HS-27A (cell line): ENCODE measurements around the gene HOXB3.

ENCODE experiments used
- DNase-seq: peaks from one replicate; pipeline ENCODE4 v3.0.0-alpha.2; 2012; ENCODE audit warnings: low read depth, missing footprints

HOXB3 gene

DNA sequence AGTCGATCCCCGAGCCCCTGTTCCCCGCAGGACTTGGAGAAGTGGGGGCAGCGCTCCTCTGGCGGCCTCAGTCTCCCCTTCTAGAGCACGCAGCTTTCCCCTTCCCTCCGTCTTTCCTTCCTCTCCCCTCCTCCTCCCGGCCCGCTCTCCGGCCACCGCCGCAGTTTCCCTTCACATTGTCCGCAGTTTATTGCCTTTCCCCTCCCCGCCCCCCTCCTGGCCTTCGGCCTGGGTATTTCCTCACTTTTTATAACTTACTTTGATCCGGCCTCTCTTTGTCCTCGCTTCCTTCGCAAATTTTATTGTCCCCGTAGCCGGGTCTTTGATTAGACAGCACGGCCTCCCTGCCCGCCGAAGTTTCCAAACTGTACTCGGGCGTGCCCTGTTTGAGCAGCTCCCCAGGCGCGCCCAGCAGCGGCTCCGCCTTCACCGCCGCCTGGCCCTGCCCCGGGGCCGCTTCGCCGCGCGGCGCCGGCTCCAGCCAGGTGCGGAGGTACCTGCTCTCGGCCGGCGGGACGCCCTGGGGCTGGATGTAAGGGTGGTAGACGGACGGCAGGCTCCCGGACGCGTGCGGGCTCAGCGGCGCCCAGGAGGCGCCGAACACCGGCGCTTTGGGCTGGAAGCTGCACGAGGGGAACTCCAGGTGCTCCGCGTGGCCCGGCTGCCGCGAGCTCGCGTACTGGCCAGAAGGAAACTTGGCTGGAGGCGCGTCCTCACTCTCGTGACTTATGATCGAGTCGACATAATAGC, 35.6 kb upstream of the HOXB3 start:
- no peak for DNase-seq

DNA sequence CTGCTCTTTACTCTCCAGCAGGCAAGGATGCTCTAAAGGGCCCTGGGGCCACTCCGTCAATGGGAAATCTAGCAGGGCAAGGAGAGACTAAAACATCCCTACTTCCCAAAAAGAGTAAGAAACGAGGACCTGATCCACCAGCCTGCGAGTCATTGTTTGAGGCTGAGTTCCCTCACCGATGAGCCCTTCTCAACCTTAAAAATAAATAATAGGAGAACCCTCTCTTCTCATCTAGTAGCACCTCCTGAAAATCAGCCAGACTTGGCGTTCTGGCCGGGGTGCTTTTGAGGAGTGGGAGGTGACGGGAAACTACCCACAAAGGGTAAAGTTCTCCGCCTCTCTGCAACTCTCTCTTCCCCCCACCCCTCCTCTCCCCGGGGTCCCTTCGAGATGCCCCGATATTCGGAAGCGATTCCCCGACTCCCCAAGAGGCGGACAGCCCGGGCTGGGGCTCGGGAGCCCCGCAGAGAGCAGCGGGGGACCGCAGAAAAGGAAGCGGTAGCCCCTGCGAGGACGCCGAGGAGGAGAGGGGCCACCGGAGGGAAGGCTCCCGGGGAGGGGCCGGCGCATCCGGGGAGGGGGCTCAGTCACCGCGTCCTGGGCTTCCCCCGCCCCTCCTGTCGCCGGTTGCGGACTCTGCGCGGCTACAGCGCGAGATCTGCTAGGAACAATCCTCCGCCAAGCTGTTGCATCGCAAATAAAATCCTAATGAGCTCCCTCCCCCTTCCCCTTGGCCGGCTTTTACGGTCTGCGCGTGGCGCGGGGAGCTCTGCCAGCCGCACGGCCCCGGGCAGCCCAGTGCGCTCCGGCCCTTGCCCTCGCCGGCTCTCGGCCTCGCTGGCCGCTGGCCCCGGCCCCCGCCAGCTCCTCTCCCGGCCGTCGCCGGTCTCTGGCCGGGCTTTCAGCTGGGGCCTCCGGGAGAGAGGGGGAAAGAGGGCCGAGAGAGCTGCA, 34.8 kb upstream of the HOXB3 start:
- DNase-seq, result no peak

DNA sequence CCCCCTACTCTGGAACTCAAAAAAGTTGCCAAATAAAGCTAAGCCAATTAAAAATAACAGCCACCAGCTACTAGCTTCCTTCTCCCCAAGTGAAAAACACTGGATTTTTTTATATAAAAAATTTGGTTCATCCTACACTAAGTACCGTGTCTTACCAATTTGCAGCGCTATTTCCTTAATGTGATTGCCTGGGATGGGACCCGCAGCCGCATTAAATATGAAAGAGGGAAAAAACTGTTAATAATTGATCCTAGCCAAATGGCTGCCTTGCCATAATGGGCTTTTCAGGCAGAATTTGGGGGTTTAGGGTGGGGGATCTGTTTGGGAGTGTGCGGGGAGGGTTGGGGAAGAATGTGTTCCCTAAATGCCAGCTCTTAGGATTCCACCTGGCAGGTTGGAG, 34.1 kb upstream of the HOXB3 start:
- no peak for DNase-seq

DNA sequence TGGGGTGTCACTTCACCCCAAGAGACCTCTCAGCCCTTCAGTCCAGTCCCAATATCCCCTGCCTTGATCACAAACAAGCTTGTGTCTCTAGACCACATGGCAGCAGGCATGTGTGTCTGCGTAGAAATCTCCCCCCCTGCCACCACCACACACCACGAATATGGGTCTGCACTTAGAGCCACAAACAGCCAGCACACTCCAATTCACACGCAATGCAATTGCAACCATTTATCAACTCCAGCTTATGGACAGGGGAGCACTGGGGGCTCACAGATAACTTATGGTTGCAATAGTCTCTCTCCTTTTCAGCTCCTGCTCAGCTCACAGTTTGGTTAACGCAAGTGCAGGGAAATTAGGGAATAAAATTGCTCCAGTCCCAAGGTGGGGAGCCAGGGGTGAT, 33.5 kb upstream of the HOXB3 start:
- DNase-seq, result no peak

DNA sequence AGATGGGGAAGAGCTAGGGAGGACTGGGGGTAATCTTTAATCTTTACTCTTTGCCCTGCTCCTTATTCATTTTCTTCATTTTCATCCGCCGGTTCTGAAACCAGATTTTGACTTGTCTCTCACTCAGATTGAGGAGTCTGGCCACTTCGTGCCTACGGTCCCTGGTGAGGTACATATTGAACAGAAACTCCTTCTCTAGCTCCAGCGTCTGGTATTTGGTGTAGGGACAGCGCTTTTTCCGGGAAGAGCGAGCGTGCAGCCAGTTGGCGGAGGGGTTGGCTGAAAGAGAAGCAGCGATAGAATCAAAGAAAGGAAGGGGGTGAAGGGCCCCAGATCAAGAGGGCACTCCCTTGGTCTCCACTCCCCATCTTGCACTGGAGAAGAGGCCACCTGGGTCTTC, 32.8 kb upstream of the HOXB3 start:
- no peak for DNase-seq

DNA sequence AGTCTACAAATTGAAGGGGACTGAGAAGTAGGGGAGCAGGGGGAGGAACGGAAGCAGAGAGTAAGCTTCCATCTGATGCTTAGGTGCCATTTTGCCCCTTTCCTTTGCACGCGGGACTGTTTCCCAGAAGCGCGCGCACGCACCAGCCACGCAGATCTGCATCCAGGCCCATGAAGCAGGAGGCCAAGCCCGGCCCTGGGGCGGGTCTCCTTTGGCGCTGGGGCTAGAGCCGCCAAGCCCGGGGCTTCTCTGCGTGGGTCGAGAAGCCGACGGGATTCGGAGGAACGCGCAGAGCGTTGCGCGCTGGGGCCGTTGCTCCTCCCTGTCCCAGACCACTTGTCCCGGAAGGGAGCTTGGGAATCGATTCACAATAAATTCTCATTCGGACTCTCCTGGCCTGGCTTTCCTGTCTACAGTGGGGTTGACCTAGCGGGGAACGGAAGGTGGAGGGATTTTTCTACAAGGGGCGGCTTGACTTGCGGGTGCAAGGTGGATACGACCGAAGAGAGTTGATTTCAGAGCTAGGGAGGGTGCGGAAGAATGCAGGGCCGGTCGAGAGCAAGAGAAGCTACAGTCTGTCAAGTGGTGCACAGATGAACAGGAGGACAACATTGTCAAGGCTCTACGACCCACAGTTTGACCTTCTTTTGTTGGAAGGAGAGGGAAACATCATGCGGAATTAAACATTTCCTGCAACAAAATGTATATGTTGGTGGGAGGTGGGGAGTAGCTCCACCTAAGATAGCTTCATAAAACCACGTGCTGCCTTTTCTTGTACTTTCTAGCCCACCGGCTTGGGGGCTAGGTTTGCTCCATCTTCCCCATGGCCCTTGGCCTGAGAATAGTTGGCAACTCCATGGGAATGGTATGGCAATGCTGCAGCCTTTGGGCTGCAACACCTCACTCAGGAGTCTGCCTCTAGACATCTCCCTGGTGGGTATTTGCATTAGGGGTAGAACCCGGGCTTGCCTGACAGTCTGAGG, 31.7 kb upstream of the HOXB3 start:
- DNase-seq, result no peak

DNA sequence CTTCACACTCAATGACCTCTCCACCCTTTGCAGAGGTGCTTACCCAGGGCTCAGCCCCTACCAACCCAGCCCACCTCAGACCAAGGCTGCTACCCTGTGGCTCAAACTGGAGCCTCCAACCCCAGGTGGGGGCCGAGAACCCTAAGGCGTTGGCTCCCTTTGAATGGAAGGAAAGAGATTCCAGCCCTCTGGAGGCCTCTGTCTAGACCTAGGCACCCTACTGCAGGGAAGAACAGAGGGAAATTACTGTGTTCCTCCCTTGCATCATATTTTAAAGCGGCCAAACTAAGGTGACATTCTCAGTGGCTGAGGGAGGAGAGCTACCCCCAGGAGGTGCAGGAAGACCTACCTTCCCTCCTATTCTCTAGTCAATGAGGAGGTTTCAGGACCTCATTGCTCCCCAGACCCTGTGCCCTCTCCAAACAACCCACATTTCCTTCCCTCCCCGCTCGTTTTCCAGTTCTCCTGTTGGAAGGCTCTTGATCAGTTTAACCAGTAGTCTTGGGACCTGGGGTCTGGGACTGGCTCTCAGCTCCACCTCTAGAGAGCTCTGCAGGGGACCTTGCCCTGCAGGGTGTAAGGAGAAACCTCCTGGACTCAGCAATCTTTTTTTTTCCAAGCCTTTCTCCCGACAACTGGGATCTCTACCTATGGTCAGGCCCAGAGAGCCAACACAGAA, 30.6 kb upstream of the HOXB3 start:
- no peak for DNase-seq

DNA sequence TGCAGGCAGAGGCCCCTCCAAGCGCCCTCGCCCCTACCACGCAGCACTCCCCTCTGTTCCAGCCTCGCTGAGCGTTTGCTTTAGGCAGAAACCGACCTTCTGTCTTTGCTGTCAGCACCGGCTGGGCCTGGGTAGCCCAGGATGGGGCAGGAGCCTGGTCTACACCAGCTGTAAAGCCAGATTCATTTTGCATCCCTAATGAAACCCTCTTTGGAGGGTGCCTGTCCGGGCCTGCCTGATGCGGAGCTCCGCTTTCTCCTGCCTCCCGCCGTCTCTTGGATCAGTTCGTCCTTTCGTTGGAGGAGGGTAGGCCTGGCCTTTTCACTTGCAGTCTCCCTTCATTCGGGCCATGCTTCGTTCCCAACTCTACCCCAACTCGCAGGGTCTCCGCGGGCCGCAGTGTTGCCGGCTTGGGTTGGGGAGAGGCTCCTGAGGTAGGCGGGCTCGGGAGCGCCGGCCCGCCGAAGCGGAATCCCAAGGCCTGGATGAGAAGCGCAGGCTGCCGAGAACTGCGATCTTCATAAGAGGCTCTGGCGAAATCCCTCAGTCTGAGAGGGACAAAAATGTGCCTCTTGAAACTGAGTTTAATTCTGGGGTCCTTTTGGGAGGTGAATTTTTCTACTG, 29.9 kb upstream of the HOXB3 start:
- DNase-seq, result no peak

DNA sequence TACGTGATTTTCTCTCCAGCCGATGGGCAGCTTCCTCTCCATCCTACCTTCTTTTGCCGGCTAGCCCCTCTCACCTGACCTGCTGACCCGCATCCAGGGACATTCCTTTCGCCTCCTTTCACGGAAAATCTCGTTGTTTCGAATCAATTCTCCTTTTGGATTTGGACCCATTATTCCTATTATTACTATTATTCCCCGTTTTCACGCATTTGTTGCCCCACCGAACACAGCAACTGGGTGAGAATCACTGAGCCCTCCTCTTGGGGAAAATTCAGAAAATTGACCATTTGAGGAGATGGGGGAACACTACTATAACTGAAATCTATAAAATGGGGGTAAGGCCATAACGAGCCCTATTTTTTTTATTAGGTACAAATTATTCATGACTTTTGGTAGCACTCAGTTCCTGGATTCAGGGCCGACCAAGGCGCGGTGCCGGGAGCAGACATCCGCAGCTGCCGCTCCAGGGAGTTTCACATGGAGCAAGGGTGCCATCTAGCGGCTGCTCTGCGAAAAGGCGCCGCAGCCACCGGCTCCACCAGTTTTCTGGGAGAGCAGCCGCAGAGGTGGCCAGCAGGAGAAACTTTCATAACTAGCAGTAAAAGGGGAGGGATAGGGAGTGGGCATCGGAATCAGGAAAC, 28.3 kb upstream of the HOXB3 start:
- no peak for DNase-seq

DNA sequence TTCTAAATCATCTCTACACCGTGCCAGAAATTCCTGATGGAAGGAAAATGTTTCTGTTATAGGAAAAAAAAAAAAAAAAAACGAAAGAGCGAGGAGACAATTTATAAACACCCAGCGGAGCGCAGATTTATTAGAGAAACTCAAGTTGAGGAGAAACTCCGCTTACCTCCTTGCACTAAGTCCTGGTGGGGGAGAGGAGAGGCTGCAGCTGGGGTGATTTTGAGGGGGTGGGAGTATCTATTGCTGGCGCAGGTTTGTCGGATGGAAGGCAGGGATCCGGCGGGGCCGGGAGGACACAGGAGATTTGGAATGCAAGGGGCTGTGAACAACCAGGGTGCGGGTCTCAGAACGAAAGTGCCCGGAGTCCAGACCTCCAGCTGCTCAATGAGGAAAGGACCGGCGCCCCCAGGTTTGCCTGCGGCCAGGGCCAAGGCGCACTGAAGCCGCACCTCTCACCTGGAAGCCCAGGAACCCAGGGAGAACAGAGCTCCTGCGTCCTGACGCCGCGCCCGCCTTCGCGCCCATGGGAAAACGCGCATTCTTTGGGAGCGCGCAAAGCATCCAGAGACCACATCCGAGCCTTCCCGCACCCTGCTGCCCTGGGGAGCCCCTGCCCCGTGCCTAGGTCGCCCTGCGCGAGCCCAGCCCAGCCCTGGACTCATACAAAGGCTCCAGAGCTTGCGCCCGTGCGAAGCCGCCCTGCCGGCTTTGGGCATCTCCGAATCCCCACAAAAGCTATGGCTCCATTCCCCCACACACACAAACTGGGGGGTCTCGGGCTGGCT, 27.6 kb upstream of the HOXB3 start:
- DNase-seq, result no peak

DNA sequence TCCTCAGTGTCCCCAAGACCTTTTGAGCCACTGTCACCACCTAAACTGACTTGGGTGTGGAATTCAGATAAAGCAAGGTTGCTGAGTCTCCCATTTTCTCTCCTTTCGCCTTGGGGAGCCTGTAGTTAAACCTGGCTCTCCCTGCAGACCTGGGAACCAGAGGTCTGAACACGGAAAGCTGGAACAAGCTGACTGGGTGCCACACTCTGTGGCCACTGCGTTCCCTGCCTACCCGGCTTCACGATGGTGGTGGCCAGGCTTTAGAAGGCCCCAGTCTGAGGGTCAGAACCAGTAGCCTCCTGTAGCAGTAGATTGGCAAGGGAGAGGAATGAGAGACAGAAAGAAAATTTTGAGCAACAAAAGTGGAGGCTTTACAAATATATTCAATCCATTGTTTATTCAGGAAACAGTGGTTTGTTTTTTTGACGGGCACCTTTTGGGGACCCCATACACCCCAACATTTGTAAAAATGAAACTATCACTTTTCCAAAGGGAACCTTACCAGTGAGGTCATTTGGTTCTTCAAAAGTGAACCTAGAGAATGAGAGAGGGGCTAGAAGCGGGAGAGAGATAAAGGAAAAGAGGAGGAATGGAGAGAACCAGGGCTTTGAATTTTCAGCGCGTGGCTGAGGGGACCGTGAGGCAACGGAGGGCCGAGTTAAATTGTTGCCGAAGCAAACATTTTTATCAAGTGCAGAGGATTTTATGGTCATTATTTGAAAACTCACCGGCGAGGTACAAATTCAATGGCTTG, 26.9 kb upstream of the HOXB3 start:
- no peak for DNase-seq

DNA sequence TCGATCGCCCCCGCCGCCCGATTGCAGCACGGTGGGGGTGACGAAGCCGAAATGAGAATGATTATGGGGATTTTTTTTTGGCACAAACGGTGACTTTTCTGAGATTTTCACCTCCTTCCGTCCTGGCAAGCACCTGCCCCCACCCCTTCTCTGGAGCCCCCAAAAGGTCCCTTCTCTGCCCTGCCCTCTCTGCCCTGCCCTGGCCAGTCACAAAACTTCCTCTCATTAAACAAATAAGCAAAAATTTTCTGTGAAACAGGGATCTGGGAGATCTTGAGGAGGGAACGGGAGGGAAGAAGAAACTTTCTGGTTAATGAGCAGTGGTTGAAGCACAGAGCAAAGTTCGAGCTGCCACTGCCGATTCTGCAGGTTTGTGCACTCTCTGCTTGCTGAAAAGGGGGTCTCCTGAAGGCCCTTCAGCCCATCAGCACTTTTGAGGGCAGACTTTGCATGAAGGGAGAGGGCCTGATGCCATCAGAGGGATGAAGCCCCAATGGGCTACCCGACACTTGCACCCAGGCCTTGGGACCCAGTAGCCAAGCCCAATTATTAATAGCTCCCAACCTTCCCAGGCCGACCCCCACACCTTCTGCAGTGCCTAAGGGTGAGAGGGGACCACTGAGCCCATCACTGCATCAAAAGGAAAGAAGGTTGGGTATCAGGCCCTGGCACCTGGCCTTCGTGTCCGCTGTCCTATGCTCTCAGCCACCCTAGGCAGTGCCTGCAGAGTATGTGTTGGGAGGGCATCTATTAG, 26.1 kb upstream of the HOXB3 start:
- no peak for DNase-seq

DNA sequence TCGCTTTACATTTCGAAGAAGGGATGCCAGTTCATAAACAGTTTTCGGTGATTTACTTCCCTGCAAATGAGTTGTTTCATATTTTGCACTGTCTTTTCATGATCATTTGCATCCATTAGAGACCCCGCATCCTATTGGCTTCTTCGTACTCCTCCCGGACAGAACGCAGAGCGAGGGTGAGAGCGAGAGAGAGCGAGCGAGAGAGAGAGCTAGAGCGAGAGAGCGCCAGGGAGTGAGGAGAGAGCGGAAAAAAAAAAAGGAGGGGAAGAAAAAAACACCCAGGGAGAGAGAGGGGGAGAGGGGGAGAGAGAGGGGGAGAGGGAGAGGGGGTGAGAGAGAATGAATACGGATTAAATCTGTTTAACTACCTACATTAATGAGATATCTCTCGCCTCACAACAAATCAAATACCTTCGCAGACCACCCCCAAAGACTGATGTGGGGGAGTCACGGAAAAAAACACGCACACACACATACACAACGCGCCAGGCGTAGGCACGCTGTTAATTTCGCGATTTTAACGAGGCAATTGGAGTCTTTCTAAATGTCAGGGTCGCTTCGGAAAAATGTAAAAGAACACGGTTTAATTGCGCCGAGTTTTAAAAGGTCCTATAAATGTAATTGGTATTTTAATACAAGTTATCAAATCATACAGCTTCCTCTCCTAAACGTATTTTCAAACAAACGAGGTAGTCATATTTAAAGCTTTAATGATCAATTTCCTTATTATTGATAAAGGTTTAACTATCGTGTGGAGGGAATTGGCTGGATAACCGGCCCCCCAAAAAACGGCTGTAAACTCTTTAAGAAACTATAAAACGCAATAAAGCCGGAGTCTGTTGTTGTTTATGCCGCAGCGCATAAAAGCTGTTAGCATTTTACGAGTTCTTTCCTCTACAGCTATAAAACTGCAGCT, 25.3 kb upstream of the HOXB3 start, which contains the start of gene HOXB8:
HOXB8 (minus strand) TSS at position 246 of the 916 bp plus-strand sequence. CDS start 588 bp downstream, outside the sequence.
- DNase-seq, result no peak

DNA sequence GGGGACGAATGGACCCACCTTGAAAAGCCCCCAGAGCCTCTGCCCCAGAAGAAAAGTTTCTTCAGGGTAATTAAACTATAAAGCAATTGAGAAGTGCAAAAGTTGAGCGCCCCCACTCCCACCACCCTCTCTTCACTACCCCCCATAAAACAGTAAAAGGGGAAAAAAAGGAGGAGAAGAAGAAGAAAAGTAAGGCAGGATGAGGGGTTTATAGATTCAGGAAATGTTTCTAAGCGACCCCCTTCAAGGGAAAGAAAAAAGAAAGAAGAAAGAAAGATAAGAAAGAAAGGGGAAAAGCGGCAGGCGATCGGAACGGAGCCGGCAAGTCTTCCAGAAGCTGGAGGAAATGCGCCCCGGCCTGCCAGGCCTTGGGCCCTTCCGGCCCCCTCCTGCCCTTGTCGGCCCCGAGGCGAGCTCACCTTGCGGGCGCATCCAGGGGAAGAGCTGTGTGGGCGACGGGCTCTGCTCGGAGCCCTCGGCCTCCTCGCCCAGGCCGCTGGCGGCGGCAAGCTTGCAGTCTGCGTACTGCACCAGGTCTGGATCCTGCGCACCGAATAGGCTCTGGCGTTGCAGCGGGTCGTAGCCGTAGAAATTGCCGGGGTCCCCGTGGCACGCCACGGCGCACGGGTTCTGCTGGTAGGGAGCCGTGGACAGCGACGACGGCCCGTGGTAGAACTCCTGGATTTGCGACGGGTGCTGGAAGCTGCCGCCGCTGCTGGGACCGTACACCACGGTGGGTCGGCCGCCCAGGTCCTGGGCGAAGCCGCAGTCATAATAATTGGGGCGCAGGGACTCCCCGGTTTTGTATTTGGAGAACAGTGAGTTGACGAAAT, 24.0 kb upstream of the HOXB3 start:
- DNase-seq, result no peak

DNA sequence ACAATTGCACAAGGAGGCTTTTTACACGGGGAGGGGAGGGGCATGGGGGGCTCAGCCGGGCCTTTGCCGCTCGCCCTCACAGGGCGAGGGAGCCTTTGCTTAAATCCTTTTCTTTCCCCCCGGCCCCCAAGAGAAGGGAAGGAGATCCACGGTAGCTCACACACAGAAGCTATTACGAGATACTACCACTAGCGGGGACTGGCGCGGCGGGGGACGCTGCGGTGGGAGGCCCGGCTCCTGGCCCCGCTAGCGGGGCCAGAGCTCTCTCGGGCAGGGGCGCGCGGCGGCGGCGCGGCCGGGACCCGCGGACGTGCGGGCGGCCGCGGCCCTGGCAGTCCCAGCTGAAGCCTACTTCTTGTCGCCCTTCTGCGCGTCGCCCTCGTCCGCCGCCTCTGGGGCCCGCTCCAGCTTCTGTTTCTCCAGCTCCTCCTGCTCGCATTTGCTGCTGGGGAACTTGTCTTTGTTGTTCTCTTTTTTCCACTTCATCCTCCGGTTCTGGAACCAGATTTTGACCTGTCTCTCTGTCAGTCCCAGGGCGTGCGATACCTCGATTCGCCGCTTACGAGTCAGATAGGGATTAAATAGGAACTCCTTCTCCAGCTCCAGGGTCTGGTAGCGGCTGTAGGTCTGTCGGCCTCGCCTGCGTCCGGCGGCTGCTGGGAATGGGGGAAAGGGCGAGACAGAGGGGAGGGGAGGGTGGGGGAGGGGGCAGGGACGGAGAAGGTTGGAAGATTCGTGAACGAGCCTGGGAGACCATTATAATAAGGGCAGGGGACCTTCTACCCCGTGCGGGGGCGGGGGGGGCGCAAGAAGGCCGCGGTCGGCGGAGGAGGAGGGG, 23.0 kb upstream of the HOXB3 start:
- no peak for DNase-seq
